A673 (cell line): Measurements from ENCODE around the gene C16orf46. TPM values are rescaled to one million over a fixed set of nuclear protein-coding genes. Genes with fewer than 3 reads are reported as not detected.

Experiments used
- BruUV-seq: library from RNA; stranded (reverse); fragments of 400-500 nt; replicated peaks from 2 replicates; lab custom pipeline; 2021; lab: Mats Ljungman, UMichigan
- CTCF ChIA-PET: fragments of 300-600 bp; sonication (Branson Sonifier 250); formaldehyde crosslinking; loops from one replicate; lab custom pipeline; 2022; ENCODE audit warnings: antibody characterized with exemption; lab: Charles Lee
- POLR2A ChIA-PET: fragments of 300-600 bp; sonication (Branson Sonifier 250); formaldehyde crosslinking; loops from one replicate; lab custom pipeline; 2022; ENCODE audit warnings: antibody characterized with exemption; ENCODE audit not compliant: low non-redundant PET; lab: Charles Lee
- DNase-seq: peaks from one replicate; pipeline ENCODE4 v3.0.0-alpha.2; 2015; ENCODE audit warnings: low spot score
- H3K27ac ChIP-seq: fragments of 200-600 bp; sonication (generic); 2 replicates; pipeline ENCODE4 v1.5.1; 2016; ENCODE audit warnings: mixed run types, low read depth, mild to moderate bottlenecking, mixed read lengths, antibody characterized with exemption, low read length; ENCODE audit not compliant: poor library complexity, severe bottlenecking
- H3K27me3 ChIP-seq: fragments of 200-600 bp; sonication (generic); replicated peaks from 2 replicates; pipeline ENCODE4 v1.6.1; 2017; ENCODE audit warnings: mixed run types, low read depth, mild to moderate bottlenecking, mixed read lengths, antibody characterized with exemption, low read length; ENCODE audit not compliant: insufficient read depth, poor library complexity
- H3K36me3 ChIP-seq: fragments of 200-600 bp; sonication (generic); 2 replicates; pipeline ENCODE4 v1.6.1; 2016; ENCODE audit warnings: mixed run types, mild to moderate bottlenecking, mixed read lengths, antibody characterized with exemption, low read length; ENCODE audit not compliant: insufficient read depth, poor library complexity, severe bottlenecking
- H3K4me1 ChIP-seq: fragments of 200-600 bp; sonication (generic); 2 replicates; pipeline ENCODE4 v1.6.1; 2017; ENCODE audit warnings: mixed run types, mild to moderate bottlenecking, mixed read lengths, antibody characterized with exemption, low read length; ENCODE audit not compliant: insufficient read depth, poor library complexity, severe bottlenecking
- H3K4me3 ChIP-seq: fragments of 200-600 bp; sonication (generic); 2 replicates; pipeline ENCODE4 v1.5.1; 2016; ENCODE audit warnings: low read depth, mixed run types, mild to moderate bottlenecking, mixed read lengths, low read length; ENCODE audit not compliant: poor library complexity, severe bottlenecking
- H3K9me3 ChIP-seq: fragments of 200-600 bp; sonication (generic); 2 replicates; pipeline ENCODE4 v1.6.1; 2016; ENCODE audit warnings: mixed run types, low read depth, mild to moderate bottlenecking, mixed read lengths, antibody characterized with exemption, low read length; ENCODE audit not compliant: poor library complexity, severe bottlenecking
- CTCF ChIP-seq: fragments of 300-800, 200-600 bp; sonication (generic); conservative IDR thresholded peaks from 2 replicates; pipeline ENCODE4 v1.5.1; 2017; ENCODE audit warnings: low read depth, mild to moderate bottlenecking, antibody characterized with exemption, low read length, moderate library complexity, mixed read lengths
- EZH2 ChIP-seq: fragments of 200-600 bp; sonication (generic); IDR thresholded peaks from 2 replicates; pipeline ENCODE4 v1.6.1; 2017; ENCODE audit warnings: borderline replicate concordance, low read depth, mild to moderate bottlenecking, mixed read lengths, antibody characterized with exemption, low read length; ENCODE audit not compliant: poor library complexity, severe bottlenecking
- intact Hi-C: fragments of 100-400 bp; cut with micrococcal nuclease; formaldehyde crosslinking; loops from one replicate; pipeline ENCODE4 v1.10.0; 2022; ENCODE audit not compliant: unreplicated experiment
- total RNA-seq: library from RNA; stranded (reverse); gene quantifications from 2 replicates; pipeline ENCODE4 v1.2.3, GENCODE V29; 2021

C16orf46 gene
- total RNA-seq, 1 experiment from 2014 or later: 0.21 TPM

- DNase-seq: no peak
- Histone ChIP-seq H3K27ac (no peak overlapping the region), H3K4me1 (no peaks in the 10 kb centered on the region), H3K4me3 (no peak overlapping the region), H3K9me3 (no peaks in the 10 kb centered on the region), H3K27me3 (no peaks in the 10 kb centered on the region), H3K36me3 (no peaks in the 10 kb centered on the region)
- TF ChIP-seq EZH2 (no peak), CTCF (no peak)
- intact Hi-C loops: no loop called here
- BruUV-seq: no TSS peak
- CTCF ChIA-PET: interaction anchor here (0.6 kb wide), 1 partner anchor 1890 kb away, joined by 4 read pairs; no protein-coding TSS in a partner anchor
- POLR2A ChIA-PET: no interaction called here
These were observed 22.9 kb upstream of the C16orf46 start for GRCh38 chr16:81099958-81100357.

GRCh38 chr16:81097230-81097629, 20.2 kb upstream of the C16orf46 start:
- Histone ChIP-seq H3K27me3 (no peaks in the 10 kb centered on the region), H3K36me3 (no peaks in the 10 kb centered on the region), H3K9me3 (no peaks in the 10 kb centered on the region), H3K4me1 (no peaks in the 10 kb centered on the region), H3K4me3 (no peak overlapping the region), H3K27ac (no peak overlapping the region)
- TF ChIP-seq EZH2: no peak
- no peak for TF ChIP-seq CTCF
- no peak for DNase-seq
- intact Hi-C loops: no loop called here
- ChIA-PET POLR2A (no interaction called here), CTCF (no interaction called here)
- BruUV-seq: no TSS peak

GRCh38 chr16:81096715-81097208, 19.7 kb upstream of the C16orf46 start:
- Histone ChIP-seq H3K9me3 (no peaks in the 10 kb centered on the region), H3K4me3 (peak overlapping the region; percentile 89), H3K4me1 (no peaks in the 10 kb centered on the region), H3K27ac (no peak overlapping the region), H3K27me3 (no peaks in the 10 kb centered on the region), H3K36me3 (no peaks in the 10 kb centered on the region)
- ChIA-PET CTCF (no interaction called here), POLR2A (no interaction called here)
- intact Hi-C loops: no loop called here
- no TSS peak for BruUV-seq
- no peak for DNase-seq
- no peak for TF ChIP-seq CTCF
- TF ChIP-seq EZH2: no peak
